ENCODE measurements around the gene FZD8.

FZD8 gene

GRCh38 chr10:35667971-35668370 is 25.9 kb upstream of the FZD8 start:
- no peak for TF ChIP-seq TAF1 (IDR thresholded peaks at IDR 0.05; ENCODE audit: low read depth)
- no peak for TF ChIP-seq EGR1 (IDR thresholded peaks at IDR 0.05)
- TF ChIP-seq FOXM1 (IDR thresholded peaks at IDR 0.05; ENCODE audit: borderline replicate concordance, low read depth) = no peak
- TF ChIP-seq YY1 (IDR thresholded peaks at IDR 0.05; ENCODE audit: low read depth) = no peak
- TF ChIP-seq TEAD4 (IDR thresholded peaks at IDR 0.05) = no peak
- TF ChIP-seq REST (IDR thresholded peaks at IDR 0.05; ENCODE audit: low read depth) = no peak
- no peak for TF ChIP-seq USF1 (IDR thresholded peaks at IDR 0.05)
- TF ChIP-seq MAX (IDR thresholded peaks at IDR 0.05) = no peak

GRCh38 chr10:35667270-35667889 is 25.3 kb upstream of the FZD8 start:
- TF ChIP-seq TAF1 (IDR thresholded peaks at IDR 0.05; ENCODE audit: low read depth) (no peak), EP300 (IDR thresholded peaks at IDR 0.05; ENCODE audit: borderline replicate concordance) (no peak), TEAD4 (IDR thresholded peaks at IDR 0.05) (no peak), RAD21 (IDR thresholded peaks at IDR 0.05; ENCODE audit: low read depth) (no peak), USF1 (IDR thresholded peaks at IDR 0.05) (no peak), YY1 (IDR thresholded peaks at IDR 0.05; ENCODE audit: low read depth) (no peak), ZBTB7A (IDR thresholded peaks at IDR 0.05; ENCODE audit: low read depth) (no peak), CEBPB (IDR thresholded peaks at IDR 0.05) (no peak), CREB1 (IDR thresholded peaks at IDR 0.05; ENCODE audit: low read depth) (no peak), NFIC (IDR thresholded peaks at IDR 0.05) (no peak), REST (IDR thresholded peaks at IDR 0.05; ENCODE audit: low read depth) (no peak), TCF12 (IDR thresholded peaks at IDR 0.05; ENCODE audit: low read depth) (no peak), MAX (IDR thresholded peaks at IDR 0.05) (no peak), FOXM1 (IDR thresholded peaks at IDR 0.05; ENCODE audit: borderline replicate concordance, low read depth) (no peak), EGR1 (IDR thresholded peaks at IDR 0.05) (no peak)

GRCh38 chr10:35661236-35661635 is 19.1 kb upstream of the FZD8 start:
- TF ChIP-seq EGR1 (IDR thresholded peaks at IDR 0.05) (no peak), TCF12 (IDR thresholded peaks at IDR 0.05; ENCODE audit: low read depth) (no peak), NFIC (IDR thresholded peaks at IDR 0.05) (no peak), USF1 (IDR thresholded peaks at IDR 0.05) (no peak), MAX (IDR thresholded peaks at IDR 0.05) (no peak), YY1 (IDR thresholded peaks at IDR 0.05; ENCODE audit: low read depth) (no peak), TAF1 (IDR thresholded peaks at IDR 0.05; ENCODE audit: low read depth) (no peak), CEBPB (IDR thresholded peaks at IDR 0.05) (no peak), RAD21 (IDR thresholded peaks at IDR 0.05; ENCODE audit: low read depth) (no peak), FOXM1 (IDR thresholded peaks at IDR 0.05; ENCODE audit: borderline replicate concordance, low read depth) (no peak), TEAD4 (IDR thresholded peaks at IDR 0.05) (no peak), EP300 (IDR thresholded peaks at IDR 0.05; ENCODE audit: borderline replicate concordance) (no peak), CREB1 (IDR thresholded peaks at IDR 0.05; ENCODE audit: low read depth) (no peak), REST (IDR thresholded peaks at IDR 0.05; ENCODE audit: low read depth) (no peak), ZBTB7A (IDR thresholded peaks at IDR 0.05; ENCODE audit: low read depth) (no peak)

- no peak for TF ChIP-seq FOXM1 (IDR thresholded peaks at IDR 0.05; ENCODE audit: borderline replicate concordance, low read depth)
These were observed 17.4 kb upstream of the FZD8 start for GRCh38 chr10:35659456-35659855.

Data from Ishikawa (cell line).